NT2/D1 (cell line): ENCODE data around the gene SLC18A3.

Source experiments
- DNase-seq: peaks from one replicate; pipeline ENCODE4 v3.0.0-alpha.2; 2011; ENCODE audit warnings: low read depth, low spot score
- H3K27me3 ChIP-seq: 2 replicates; pipeline ENCODE4 v1.6.0; 2011; ENCODE audit warnings: mild to moderate bottlenecking; ENCODE audit not compliant: insufficient read length, insufficient read depth
- H3K36me3 ChIP-seq: 2 replicates; pipeline ENCODE4 v1.6.1; 2011; ENCODE audit warnings: mild to moderate bottlenecking, low read length, mixed read lengths; ENCODE audit not compliant: insufficient read depth, insufficient read length
- H3K4me1 ChIP-seq: 2 replicates; pipeline ENCODE4 v1.5.1; 2011; ENCODE audit not compliant: insufficient read depth, insufficient read length
- H3K4me3 ChIP-seq: 2 replicates; pipeline ENCODE4 v1.5.1; 2011; ENCODE audit warnings: low read depth; ENCODE audit not compliant: insufficient read length
- H3K9ac ChIP-seq: 2 replicates; pipeline ENCODE4 v1.6.0; 2011; ENCODE audit warnings: low read depth; ENCODE audit not compliant: insufficient read length
- H3K9me3 ChIP-seq: 2 replicates; pipeline ENCODE4 v1.5.1; 2011; ENCODE audit warnings: mild to moderate bottlenecking, low read length; ENCODE audit not compliant: insufficient read depth
- SUZ12 ChIP-seq: IDR thresholded peaks from 2 replicates; pipeline ENCODE4 v1.6.1; 2011; ENCODE audit not compliant: insufficient read length, insufficient read depth; ENCODE audit errors: extremely low read depth
- YY1 ChIP-seq: IDR thresholded peaks from 2 replicates; pipeline ENCODE4 v1.6.1; 2011; ENCODE audit not compliant: insufficient read length, insufficient read depth
- ZNF274 ChIP-seq: IDR thresholded peaks from 2 replicates; pipeline ENCODE4 v1.6.1; 2011; ENCODE audit warnings: mild to moderate bottlenecking, low read depth, low read length

SLC18A3 gene

GRCh38 chr10:49649936-49650723 lies 40.0 kb downstream of the SLC18A3 start:
- no peak overlapping the region for H3K4me3 ChIP-seq
- no peak for DNase-seq
- no peaks in the 10 kb centered on the region for H3K36me3 ChIP-seq
- TF ChIP-seq SUZ12 = no peak
- TF ChIP-seq YY1 = no peak
- no peak for TF ChIP-seq ZNF274
- H3K4me1 ChIP-seq = no peaks in the 10 kb centered on the region
- H3K9ac ChIP-seq = no peak overlapping the region
- H3K27me3 ChIP-seq = peaks cover 14% of the 10 kb centered on the region
- H3K9me3 ChIP-seq = no peaks in the 10 kb centered on the region

- no peak for DNase-seq
- H3K9ac ChIP-seq = no peak overlapping the region
- TF ChIP-seq YY1 (no peak), ZNF274 (no peak), SUZ12 (no peak)
Measured at GRCh38 chr10:49650724-49651034, 40.6 kb downstream of the SLC18A3 start.

GRCh38 chr10:49651039-49651835 lies 41.1 kb downstream of the SLC18A3 start:
- no peak overlapping the region for H3K9ac ChIP-seq

More at GRCh38 chr10:49650724-49651034, 40.6 kb downstream of the SLC18A3 start:
- H3K4me1 ChIP-seq = no peaks in the 10 kb centered on the region
- peaks cover 14% of the 10 kb centered on the region for H3K27me3 ChIP-seq
- no peaks in the 10 kb centered on the region for H3K36me3 ChIP-seq
- no peaks in the 10 kb centered on the region for H3K9me3 ChIP-seq
- H3K4me3 ChIP-seq = no peak overlapping the region

GRCh38 chr10:49651917-49652316 lies 41.8 kb downstream of the SLC18A3 start:
- H3K4me1 ChIP-seq = no peaks in the 10 kb centered on the region
- TF ChIP-seq ZNF274 = no peak
- TF ChIP-seq YY1 = no peak
- TF ChIP-seq SUZ12 = no peak
- peaks cover 14% of the 10 kb centered on the region for H3K27me3 ChIP-seq
- H3K36me3 ChIP-seq = no peaks in the 10 kb centered on the region
- H3K4me3 ChIP-seq = no peak overlapping the region
- no peak overlapping the region for H3K9ac ChIP-seq
- DNase-seq = no peak
- H3K9me3 ChIP-seq = no peaks in the 10 kb centered on the region

More at GRCh38 chr10:49651039-49651835, 41.1 kb downstream of the SLC18A3 start:
- peaks cover 14% of the 10 kb centered on the region for H3K27me3 ChIP-seq
- H3K36me3 ChIP-seq = no peaks in the 10 kb centered on the region
- H3K4me3 ChIP-seq = no peak overlapping the region
- H3K4me1 ChIP-seq = no peaks in the 10 kb centered on the region
- DNase-seq = no peak
- no peaks in the 10 kb centered on the region for H3K9me3 ChIP-seq
- TF ChIP-seq YY1 = no peak
- TF ChIP-seq SUZ12 = no peak
- no peak for TF ChIP-seq ZNF274

GRCh38 chr10:49652421-49653272 lies 42.5 kb downstream of the SLC18A3 start:
- Histone ChIP-seq H3K27me3 (peaks cover 14% of the 10 kb centered on the region), H3K4me1 (no peaks in the 10 kb centered on the region), H3K9me3 (no peaks in the 10 kb centered on the region), H3K9ac (no peak overlapping the region), H3K36me3 (no peaks in the 10 kb centered on the region), H3K4me3 (no peak overlapping the region)
- TF ChIP-seq SUZ12 = no peak
- TF ChIP-seq ZNF274 = no peak
- TF ChIP-seq YY1 = no peak
- DNase-seq = no peak

- no peak for DNase-seq
- no peaks in the 10 kb centered on the region for H3K4me1 ChIP-seq
- TF ChIP-seq ZNF274 = no peak
- TF ChIP-seq YY1 = no peak
- TF ChIP-seq SUZ12 = no peak
Measured at GRCh38 chr10:49653273-49653929, 43.3 kb downstream of the SLC18A3 start.

More at GRCh38 chr10:49653273-49653929, 43.3 kb downstream of the SLC18A3 start:
- Histone ChIP-seq H3K9ac (no peak overlapping the region), H3K36me3 (no peaks in the 10 kb centered on the region), H3K9me3 (0 out of 2 replicates have a peak, but pooled peaks cover under 1% of the 10 kb centered on the region), H3K27me3 (peaks cover 10% of the 10 kb centered on the region), H3K4me3 (no peak overlapping the region)
